B cell (primary cell): ENCODE results near the gene LRPPRC. TPM values are rescaled to one million over a fixed set of nuclear protein-coding genes. Genes with fewer than 3 reads are reported as not detected.

Experiments
- ATAC-seq: fragments of 200-7000 bp; cut with Tn5 transposase; one replicate; pipeline ENCODE4 v1.10.0; 2021; ENCODE audit warnings: low read depth, mild to moderate bottlenecking, moderate number of reproducible peaks, moderate library complexity
- CTCF ChIA-PET: fragments of 350-600 bp; sonication (Branson Sonifier 250); formaldehyde crosslinking; loops from one replicate; lab custom pipeline; 2021; ENCODE audit warnings: antibody characterized with exemption, inconsistent platforms; lab: Charles Lee
- POLR2A ChIA-PET: fragments of 350-600 bp; sonication (Branson Sonifier 250); formaldehyde crosslinking; loops from one replicate; lab custom pipeline; 2021; ENCODE audit warnings: antibody characterized with exemption; lab: Charles Lee
- DNase-seq: peaks from one replicate; pipeline ENCODE4 v3.0.0; 2013
- H2AFZ ChIP-seq: 2 replicates; pipeline ENCODE4 v1.6.1; 2012; ENCODE audit warnings: mild to moderate bottlenecking, low read depth, low read length; ENCODE audit not compliant: insufficient read depth, poor library complexity, severe bottlenecking
- H3K27ac ChIP-seq, 2 donors: 1 replicate in 1 of 2; 2 replicates in 1 of 2; pipeline ENCODE4 v1.5.1; 2012 to 2013; ENCODE audit warnings: low read length in 2 of 2, mild to moderate bottlenecking in 2 of 2, moderate library complexity in 1 of 2
- H3K27me3 ChIP-seq, 4 experiments: fragments of 200-600 bp in 1 of 4; sonication (generic) in 1 of 4; replicated peaks in 1 of 4; 1 replicate in 2 of 4; 2 replicates in 2 of 4; pipeline versions ENCODE4 v1.6.1 to v1.7.0; 2013 to 2016; ENCODE audit warnings: low read length in 3 of 4, mild to moderate bottlenecking in 2 of 4, mixed read lengths in 1 of 4, moderate library complexity in 1 of 4; ENCODE audit not compliant: insufficient read depth in 4 of 4, control insufficient read depth in 3 of 4; ENCODE audit errors: control extremely low read depth in 1 of 4
- H3K36me3 ChIP-seq, 2 experiments: replicated peaks in 1 of 2; 1 replicate in 1 of 2; 2 replicates in 1 of 2; pipeline versions ENCODE4 v1.6.1 to v1.7.1; 2013; ENCODE audit warnings: low read length in 1 of 2; ENCODE audit not compliant: insufficient read depth in 2 of 2, control insufficient read depth in 1 of 2; ENCODE audit errors: control extremely low read depth in 1 of 2, extremely low read depth in 1 of 2
- H3K4me1 ChIP-seq, 2 donors: fragments of 200-600 bp in 1 of 2; sonication (generic) in 1 of 2; 1 replicate in 1 of 2; 2 replicates in 1 of 2; pipeline versions ENCODE4 v1.5.1 to v1.6.1; 2013 to 2017; ENCODE audit warnings: low read length in 2 of 2; ENCODE audit not compliant: control insufficient read depth in 2 of 2, insufficient read depth in 2 of 2
- H3K4me2 ChIP-seq: replicated peaks from 2 replicates; pipeline ENCODE3; 2012; ENCODE audit warnings: mild to moderate bottlenecking, low read depth, low read length; ENCODE audit not compliant: poor library complexity, severe bottlenecking
- H3K4me3 ChIP-seq, 5 experiments: fragments of 200-600 bp in 1 of 5; sonication (generic) in 1 of 5; 1 replicate in 3 of 5; 2 replicates in 2 of 5; pipeline versions ENCODE4 v1.5.1 to v1.7.0; 2011 to 2016; ENCODE audit warnings: low read length in 4 of 5, mild to moderate bottlenecking in 4 of 5, low read depth in 2 of 5, control low read depth in 1 of 5, moderate library complexity in 1 of 5; ENCODE audit not compliant: insufficient read depth in 1 of 5; ENCODE audit errors: control extremely low read depth in 1 of 5, extremely low read depth in 1 of 5
- H3K79me2 ChIP-seq: fragments of 200-600 bp; sonication (generic); one replicate; pipeline ENCODE4 v1.6.0; 2016; ENCODE audit warnings: low read length; ENCODE audit not compliant: control insufficient read depth, insufficient read depth
- H3K9ac ChIP-seq: fragments of 200-600 bp; sonication (generic); 2 replicates; pipeline ENCODE4 v1.6.1; 2017; ENCODE audit warnings: mild to moderate bottlenecking, low read length, moderate library complexity
- H3K9me3 ChIP-seq, 3 donors: one replicate each; pipeline versions ENCODE4 v1.6.1 to v1.7.1; 2013; ENCODE audit warnings: low read length in 2 of 3; ENCODE audit not compliant: control insufficient read depth in 2 of 3, insufficient read depth in 1 of 3; ENCODE audit errors: control extremely low read depth in 1 of 3
- H4K20me1 ChIP-seq: 2 replicates; pipeline ENCODE4 v1.6.0; 2012; ENCODE audit warnings: mild to moderate bottlenecking, low read length; ENCODE audit not compliant: insufficient read depth, control insufficient read depth, poor library complexity, severe bottlenecking
- H3K27ac Mint-ChIP-seq: one replicate; pipeline ENCODE4 v1.8.0; 2021; ENCODE audit warnings: mixed read lengths
- H3K27me3 Mint-ChIP-seq: one replicate; pipeline ENCODE4 v1.8.0; 2021; ENCODE audit warnings: mixed read lengths
- H3K4me1 Mint-ChIP-seq: one replicate; pipeline ENCODE4 v1.8.0; 2021; ENCODE audit warnings: mixed read lengths
- H3K4me3 Mint-ChIP-seq: one replicate; pipeline ENCODE4 v1.8.0; 2021; ENCODE audit warnings: mixed read lengths
- H3K9me3 Mint-ChIP-seq: one replicate; pipeline ENCODE4 v1.8.0; 2022; ENCODE audit warnings: mixed read lengths; ENCODE audit not compliant: insufficient read depth
- EZH2 ChIP-seq: IDR thresholded peaks from 2 replicates; pipeline ENCODE4 v1.6.1; 2012; ENCODE audit warnings: borderline replicate concordance, low read depth, mild to moderate bottlenecking, moderate library complexity, low read length; ENCODE audit not compliant: insufficient read depth, poor library complexity, severe bottlenecking
- WGBS: methylation state at CpG from one replicate; pipeline ENCODE4 v1.1.5; 2013; ENCODE audit warnings: missing lambda C conversion rate; ENCODE audit not compliant: insufficient coverage; 5-methylcytosine and 5-hydroxymethylcytosine counted together
- intact Hi-C: fragments of 100-400 bp; cut with micrococcal nuclease; formaldehyde crosslinking; loops from one replicate; pipeline ENCODE4 v1.10.0; 2022
- polyA plus RNA-seq: library from polyadenylated mRNA; depleted of rRNA; stranded (reverse); fragments of >200 nt; gene quantifications from 2 replicates; pipeline ENCODE4 v1.2.3, GENCODE V29; 2012
- total RNA-seq, 2 donors: library from RNA; stranded (reverse); fragments of 120-200 nt in 1 of 2; gene quantifications; 1 replicate in 1 of 2; 2 replicates in 1 of 2; pipeline versions ENCODE4 v1.2.3 to v1.2.4, GENCODE V29; 2013 to 2022
- TF ChIP-seq, protein P1 (sequence below): fragments of 200-600 bp; IDR thresholded peaks from one replicate; pipeline ENCODE4 v1.8.0; 2022; ENCODE audit warnings: antibody characterized with exemption, mild to moderate bottlenecking

The LRPPRC gene
- total and polyA plus RNA-seq, 2 donors (not counting 1 experiment from before 2014, with no cell fraction given), result 17.6 to 75.6 TPM

GRCh38 chr2:43905371-43905803 lies 90.4 kb downstream of the LRPPRC start:
- H3K4me1 ChIP-seq, result no peaks in the 10 kb centered on the region
- ATAC-seq, result no peak
- H3K9me3 ChIP-seq, result no peaks in the 10 kb centered on the region
- H3K36me3 ChIP-seq, result peaks cover 13 to 20% of the 10 kb centered on the region in 2 experiments
- intact Hi-C loops, result no loop called here
- H3K4me3 ChIP-seq, result no peak overlapping the region
- no peak for DNase-seq
- H3K27me3 Mint-ChIP-seq, result no peaks in the 10 kb centered on the region
- no peak overlapping the region for H3K27ac Mint-ChIP-seq
- H4K20me1 ChIP-seq, result no peaks in the 10 kb centered on the region
- no peak overlapping the region for H3K4me2 ChIP-seq
- H3K9me3 Mint-ChIP-seq, result no peaks in the 10 kb centered on the region
- H3K27me3 ChIP-seq, result no peaks in the 10 kb centered on the region
- no peak overlapping the region for H3K27ac ChIP-seq
- POLR2A ChIA-PET, result no interaction called here
- WGBS, result 96% methylated on average over 7 of the region's 11 CpGs
- no peaks in the 10 kb centered on the region for H3K4me1 Mint-ChIP-seq
- H2AFZ ChIP-seq, result no peak overlapping the region
- TF ChIP-seq EZH2, result no peak
- TF ChIP-seq, protein P1, sequence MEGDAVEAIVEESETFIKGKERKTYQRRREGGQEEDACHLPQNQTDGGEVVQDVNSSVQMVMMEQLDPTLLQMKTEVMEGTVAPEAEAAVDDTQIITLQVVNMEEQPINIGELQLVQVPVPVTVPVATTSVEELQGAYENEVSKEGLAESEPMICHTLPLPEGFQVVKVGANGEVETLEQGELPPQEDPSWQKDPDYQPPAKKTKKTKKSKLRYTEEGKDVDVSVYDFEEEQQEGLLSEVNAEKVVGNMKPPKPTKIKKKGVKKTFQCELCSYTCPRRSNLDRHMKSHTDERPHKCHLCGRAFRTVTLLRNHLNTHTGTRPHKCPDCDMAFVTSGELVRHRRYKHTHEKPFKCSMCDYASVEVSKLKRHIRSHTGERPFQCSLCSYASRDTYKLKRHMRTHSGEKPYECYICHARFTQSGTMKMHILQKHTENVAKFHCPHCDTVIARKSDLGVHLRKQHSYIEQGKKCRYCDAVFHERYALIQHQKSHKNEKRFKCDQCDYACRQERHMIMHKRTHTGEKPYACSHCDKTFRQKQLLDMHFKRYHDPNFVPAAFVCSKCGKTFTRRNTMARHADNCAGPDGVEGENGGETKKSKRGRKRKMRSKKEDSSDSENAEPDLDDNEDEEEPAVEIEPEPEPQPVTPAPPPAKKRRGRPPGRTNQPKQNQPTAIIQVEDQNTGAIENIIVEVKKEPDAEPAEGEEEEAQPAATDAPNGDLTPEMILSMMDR, result no peak
- no peak overlapping the region for H3K4me3 Mint-ChIP-seq
- no peaks in the 10 kb centered on the region for H3K79me2 ChIP-seq
- CTCF ChIA-PET, result no interaction called here
- no peak overlapping the region for H3K9ac ChIP-seq

DNA sequence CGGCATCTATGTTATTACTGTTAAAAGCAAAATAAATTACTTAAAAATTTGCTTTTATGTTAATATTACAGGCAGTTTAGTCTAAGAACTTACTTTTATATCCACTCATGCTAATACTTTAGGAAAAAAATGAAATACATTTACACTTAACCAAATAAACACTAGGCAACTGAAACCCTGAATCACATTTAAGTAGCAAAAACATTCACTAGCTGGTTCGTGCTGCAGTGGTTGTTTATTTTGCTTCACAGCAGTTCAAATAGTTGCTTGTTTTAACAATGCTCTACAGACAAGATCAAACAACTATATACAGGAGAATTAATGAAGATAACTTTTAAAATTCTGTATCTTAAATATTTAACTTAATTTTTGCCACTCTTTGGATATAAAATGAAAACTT lies 96.2 kb downstream of the LRPPRC start:
- Histone ChIP-seq H3K4me2 (no peak overlapping the region), H3K36me3 (peaks cover 16 to 46% of the 10 kb centered on the region in 2 experiments), H4K20me1 (no peaks in the 10 kb centered on the region), H3K79me2 (no peaks in the 10 kb centered on the region), H2AFZ (no peak overlapping the region), H3K27ac (no peak overlapping the region), H3K27me3 (no peaks in the 10 kb centered on the region), H3K9me3 (no peaks in the 10 kb centered on the region), H3K9ac (no peak overlapping the region), H3K4me3 (no peak overlapping the region), H3K4me1 (no peaks in the 10 kb centered on the region)
- no peak for DNase-seq
- intact Hi-C loops, result no loop called here
- Mint-ChIP-seq H3K27ac (no peak overlapping the region), H3K27me3 (no peaks in the 10 kb centered on the region), H3K9me3 (no peaks in the 10 kb centered on the region), H3K4me1 (no peaks in the 10 kb centered on the region), H3K4me3 (no peak overlapping the region)
- CTCF ChIA-PET, result no interaction called here
- ATAC-seq, result no peak
- WGBS, result no CpG with 5 or more reads among the region's 2 CpGs
- no peak for TF ChIP-seq EZH2
- TF ChIP-seq, protein P1, result no peak
- POLR2A ChIA-PET, result no interaction called here
